Activated CD8-positive, alpha-beta memory T cell treated with anti-CD3 and anti-CD28 coated beads, Interleukin-2, amount 50 U/mL, for 4 hours (primary cell): ENCODE data around the gene ATP6V1G1.
"Not testable (repeated sequence)": the region's sequence is repeated elsewhere in the genome, so short reads cannot be mapped to it uniquely, and the experiment has no call there.

Source experiments
- DNase-seq: peaks from one replicate; pipeline ENCODE4 v3.0.0-alpha.2; 2020

ATP6V1G1 gene

GRCh38 chr9:114587345-114588202, at the start of gene ATP6V1G1:
Gene ATP6V1G1 (plus strand): TSS chr9:114587769. CDS start chr9:114587839, 70 bp downstream.
- peak; percentile 99 for DNase-seq

GRCh38 chr9:114538241-114538640, 49.3 kb upstream of the ATP6V1G1 start:
- DNase-seq: no peak

- DNase-seq: no peak
Measured at GRCh38 chr9:114539701-114540380, 47.7 kb upstream of the ATP6V1G1 start.

- DNase-seq: no peak
Measured at GRCh38 chr9:114545055-114545454, 42.5 kb upstream of the ATP6V1G1 start.

GRCh38 chr9:114546851-114547250, 40.7 kb upstream of the ATP6V1G1 start:
- no peak for DNase-seq

- DNase-seq: no peak
Measured at GRCh38 chr9:114549697-114550330, 37.8 kb upstream of the ATP6V1G1 start.

DNA sequence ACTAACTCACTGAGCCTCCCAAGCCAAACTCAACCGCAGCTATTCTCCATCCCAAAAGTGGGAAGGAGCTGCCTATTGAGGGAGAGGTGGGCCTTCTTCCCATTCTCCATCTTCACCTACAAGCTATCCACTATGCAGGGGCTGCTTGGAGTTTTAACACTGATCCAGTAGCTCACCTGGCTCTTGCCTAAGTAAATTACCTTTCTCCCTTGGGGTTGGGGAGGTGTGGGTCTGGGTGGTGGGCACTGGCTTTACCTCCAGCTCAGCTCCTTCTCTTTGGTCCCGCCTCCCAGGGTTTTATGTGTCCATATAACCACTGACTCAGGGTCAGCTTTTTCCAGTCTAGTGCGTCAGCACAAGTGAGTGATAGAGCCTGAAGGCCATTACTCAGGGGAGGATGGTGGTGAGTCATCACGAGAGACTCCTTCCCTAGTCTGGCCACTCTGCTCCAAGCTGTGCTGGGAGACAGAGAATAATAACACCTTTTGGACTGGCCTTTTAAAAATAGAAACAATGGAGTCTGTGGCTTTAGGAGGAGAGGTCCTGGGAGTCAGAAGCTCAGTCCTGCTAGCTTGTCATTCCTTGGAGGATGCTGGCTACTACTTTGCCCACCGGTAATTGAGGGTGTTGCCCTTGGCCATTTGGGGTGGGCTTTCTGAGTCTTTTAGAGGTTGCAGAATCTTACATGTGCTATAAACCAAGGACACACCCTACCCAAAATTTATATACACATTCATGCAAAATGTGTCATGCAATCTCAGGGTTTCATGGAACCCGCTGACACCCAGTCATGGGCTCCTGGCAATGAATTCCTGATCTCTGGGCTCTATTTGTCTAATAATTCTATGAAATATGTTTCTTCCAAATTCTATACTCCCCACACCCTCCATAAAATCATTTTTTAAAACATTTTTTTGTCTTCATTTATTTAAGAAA, 35.6 kb upstream of the ATP6V1G1 start:
- DNase-seq: no peak

DNA sequence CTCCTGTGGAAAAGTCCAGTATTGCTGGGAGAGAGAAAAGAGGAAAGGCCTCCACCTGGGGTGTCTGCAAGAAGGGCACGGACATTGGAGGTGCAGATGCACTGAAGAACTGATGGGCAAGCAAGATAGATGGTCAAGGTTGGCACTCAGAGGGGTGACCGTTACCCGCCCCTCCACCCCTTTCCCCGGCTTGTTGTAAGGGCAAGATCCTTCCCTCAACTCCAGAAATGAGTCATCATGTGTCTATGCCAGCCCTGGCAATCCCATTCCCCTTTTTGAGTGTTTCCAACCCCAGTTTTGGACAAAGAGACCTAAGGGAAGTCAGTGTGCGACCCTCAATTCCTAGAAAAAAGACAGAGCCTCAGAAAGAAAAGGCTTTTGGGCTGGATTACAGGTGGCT, 34.9 kb upstream of the ATP6V1G1 start:
- no peak for DNase-seq

DNA sequence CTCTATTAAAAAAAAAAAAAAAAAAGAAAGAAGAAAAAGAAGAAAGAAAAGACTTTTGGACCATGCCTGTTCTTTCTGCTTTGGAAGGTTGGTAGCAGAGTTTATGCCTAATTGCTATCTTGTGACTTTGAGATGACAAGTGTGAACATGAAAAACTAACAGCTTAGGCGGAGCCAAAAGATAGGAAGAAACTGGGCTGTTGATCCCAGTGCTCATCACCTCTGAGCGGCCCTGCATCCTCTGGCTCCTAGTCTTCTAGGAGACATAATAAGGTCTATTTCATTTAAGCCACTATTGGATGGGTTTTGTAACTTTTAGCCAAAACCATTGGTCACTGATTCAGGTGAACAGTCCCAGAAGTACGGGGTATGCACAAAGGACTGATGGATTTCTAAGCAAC, 34.4 kb upstream of the ATP6V1G1 start:
- DNase-seq: no peak

DNA sequence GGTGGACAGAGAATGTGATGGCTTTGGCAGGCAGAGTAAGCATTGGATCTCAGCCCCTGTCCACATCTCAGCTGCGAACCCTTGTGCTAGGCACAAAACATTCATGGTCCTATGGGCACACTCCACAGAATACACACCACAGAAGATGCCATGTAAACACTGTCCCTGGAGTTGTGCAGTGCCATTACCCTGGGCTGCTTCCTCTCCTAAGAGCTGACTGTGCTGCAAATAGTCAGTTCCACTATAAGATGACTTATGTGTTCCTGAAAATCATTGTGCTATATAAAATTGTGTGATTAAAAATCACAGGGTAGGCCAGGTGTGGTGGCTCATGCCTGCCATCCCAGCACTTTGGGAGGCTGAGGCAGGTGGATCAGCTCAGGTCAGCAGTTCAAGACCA, 31.9 kb upstream of the ATP6V1G1 start:
- DNase-seq: no peak

DNA sequence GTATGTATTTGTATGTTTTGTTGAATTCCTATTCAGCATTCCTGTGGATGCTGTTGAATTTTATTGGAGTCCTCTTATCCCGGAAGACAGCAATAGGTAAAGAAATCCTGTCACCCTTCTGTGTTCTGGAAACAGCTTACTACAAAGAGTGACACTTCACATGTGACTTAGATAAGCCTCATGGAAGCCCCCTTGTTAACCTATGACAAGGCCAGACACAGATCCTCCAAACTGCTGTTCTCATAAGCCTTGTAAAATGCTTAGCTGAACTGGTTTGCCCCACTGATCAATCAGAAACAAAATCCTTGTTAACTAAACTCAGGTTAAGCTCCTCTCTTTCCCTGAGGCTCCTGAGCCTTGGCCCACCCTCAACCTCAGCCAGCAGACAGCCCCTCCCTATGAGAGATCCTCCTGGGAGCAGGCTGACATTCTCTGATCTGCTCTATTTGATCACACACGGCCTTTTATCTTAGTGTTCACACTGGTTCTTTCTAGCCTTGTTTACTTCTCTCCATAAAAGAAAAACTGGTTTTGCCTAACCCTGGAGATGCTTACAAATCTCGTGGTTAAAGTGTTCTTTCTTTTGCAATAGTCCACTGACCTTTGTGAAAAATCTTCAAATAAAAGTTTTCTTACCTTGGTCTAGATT, 29.4 kb upstream of the ATP6V1G1 start:
- no peak for DNase-seq

DNA sequence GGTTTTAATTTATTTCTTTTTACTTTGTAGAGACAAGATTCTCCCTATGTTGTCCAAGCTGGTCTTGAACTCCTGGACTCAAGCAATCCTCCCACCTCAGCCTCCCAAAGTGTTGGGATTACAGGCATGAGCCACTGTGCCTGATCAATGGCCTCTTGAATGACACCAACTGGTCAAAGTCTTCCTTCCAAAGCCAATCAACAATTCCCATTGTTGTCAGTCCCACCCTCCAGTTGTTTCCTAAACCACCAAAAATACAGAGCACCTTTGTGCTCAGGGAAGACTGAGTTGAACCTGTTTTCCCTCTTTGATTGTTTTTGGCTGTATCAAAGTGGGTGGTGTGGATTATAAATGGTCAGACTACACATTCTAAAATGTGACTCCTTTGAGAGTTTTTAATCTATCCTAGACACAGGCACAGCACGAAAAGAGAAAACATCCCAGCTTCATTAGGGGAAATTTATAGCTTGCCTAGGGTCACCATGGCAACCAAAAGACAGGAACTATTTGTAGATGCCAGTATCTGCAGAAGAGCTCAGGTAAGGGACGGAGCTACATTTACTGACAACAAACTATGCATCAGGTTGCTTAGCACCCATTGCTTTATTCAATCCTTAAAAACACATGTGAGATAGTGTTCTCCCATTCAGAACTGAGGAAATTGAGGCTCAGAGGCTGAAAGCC, 27.6 kb upstream of the ATP6V1G1 start:
- DNase-seq: no peak

- DNase-seq: no peak
Measured at GRCh38 chr9:114560956-114561355, 26.6 kb upstream of the ATP6V1G1 start.

DNA sequence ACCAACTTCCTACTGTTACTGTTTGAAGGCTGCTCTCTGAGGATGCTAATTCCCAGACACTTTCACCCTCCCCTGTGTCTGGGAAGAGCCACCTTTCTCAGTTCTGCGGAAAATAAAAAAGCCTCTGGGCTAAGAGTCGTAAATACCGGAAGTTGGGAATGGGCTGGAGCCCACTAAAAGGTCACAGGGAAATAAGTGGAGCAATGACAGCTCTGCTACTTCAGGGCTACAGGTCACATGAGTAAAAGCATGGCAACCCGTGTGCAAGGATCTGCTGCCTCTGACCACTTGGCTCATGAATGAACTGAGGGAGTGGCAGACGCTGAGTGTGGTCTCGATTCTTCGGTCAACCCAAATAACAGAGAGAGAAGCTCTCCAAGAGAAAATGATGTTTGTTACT, 25.8 kb upstream of the ATP6V1G1 start:
- DNase-seq: no peak

DNA sequence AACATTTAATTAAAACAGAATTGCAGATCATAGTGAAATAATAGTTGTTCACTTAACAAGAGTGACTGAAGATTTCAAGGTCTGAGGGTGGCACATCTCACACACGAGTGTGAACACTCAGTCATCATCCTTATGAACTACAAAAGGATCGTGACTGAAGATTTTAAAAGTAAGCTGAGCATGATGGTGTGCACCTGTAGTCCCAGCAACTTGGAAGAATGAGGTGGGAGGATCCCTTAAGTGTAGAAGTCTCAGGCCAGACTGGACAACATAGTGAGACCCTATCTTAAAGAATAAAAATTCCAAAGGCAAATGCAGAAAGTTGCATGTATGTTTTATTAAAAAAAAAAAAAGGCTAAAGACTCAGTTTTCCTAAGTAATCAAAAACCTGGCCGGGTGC, 22.4 kb upstream of the ATP6V1G1 start:
- DNase-seq: no peak

GRCh38 chr9:114570742-114571141, 16.8 kb upstream of the ATP6V1G1 start:
- no peak for DNase-seq

- no peak for DNase-seq
Measured at GRCh38 chr9:114571391-114571790, 16.2 kb upstream of the ATP6V1G1 start.

DNA sequence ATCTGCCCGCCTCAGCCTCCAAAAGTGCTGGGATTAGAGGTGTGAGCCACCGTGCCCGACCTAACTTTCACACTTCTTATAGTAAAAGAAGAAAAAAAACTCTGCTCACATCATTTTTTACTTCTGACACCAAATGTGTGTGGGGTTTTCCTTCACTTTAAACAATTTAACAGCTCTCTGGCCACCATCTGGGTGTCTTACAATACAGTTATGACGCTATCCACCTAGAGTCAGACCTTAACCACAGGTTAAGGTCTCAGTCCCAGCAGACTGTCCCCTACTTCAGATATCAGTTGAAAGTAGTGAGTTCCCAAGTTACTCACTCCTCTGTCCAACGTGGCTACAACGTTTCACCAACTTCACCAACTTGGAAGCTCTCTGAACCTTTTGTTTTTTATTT, 15.4 kb upstream of the ATP6V1G1 start:
- DNase-seq: no peak

GRCh38 chr9:114574438-114574837, 13.1 kb upstream of the ATP6V1G1 start:
- DNase-seq: no peak

DNA sequence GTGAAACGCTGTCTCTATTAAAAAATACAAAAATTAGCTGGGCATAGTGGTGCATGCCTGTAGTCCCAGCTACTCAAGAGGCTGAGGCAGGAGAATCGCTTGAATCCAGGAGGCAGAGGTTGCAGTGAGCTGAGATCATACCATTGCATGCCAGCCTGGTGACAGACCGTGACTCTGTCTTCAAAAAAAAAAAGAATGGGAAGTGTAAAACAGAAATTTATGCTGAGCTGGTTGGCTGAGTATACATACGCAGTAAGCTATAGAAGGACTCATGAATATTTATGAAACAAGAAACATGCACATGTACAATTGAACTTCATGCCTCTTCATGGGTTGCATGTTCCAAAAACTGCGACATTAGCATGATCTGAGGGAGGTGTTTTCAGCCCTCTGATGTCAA, 10.8 kb upstream of the ATP6V1G1 start:
- DNase-seq: not testable (repeated sequence)

DNA sequence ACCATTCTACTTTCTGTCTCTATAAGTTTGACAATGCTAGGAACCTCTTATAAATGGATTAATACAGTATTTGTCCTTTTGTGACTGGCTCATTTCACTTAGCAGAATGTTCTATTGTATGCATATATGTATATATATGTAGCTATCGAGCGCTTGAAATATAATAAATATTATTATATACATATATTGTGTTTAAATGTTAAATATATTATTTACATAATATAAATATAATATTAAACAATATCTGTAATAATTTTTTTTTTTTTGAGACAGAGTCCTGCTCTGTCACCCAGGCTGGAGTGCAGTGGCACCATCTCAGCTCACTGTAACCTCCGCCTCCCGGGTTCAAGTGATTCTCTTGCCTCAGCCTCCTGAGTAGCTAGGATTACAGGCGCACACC, 9.4 kb upstream of the ATP6V1G1 start:
- DNase-seq: not testable (repeated sequence)
